Measurements from ENCODE around the gene PABPC1L2A.
"Not testable (repeated sequence)": the region's sequence is repeated elsewhere in the genome, so short reads cannot be mapped to it uniquely, and the experiment has no call there.

The PABPC1L2A gene

GRCh38 chrX:73079024-73079562 is at the start of gene PABPC1L2A:
PABPC1L2A (minus strand) TSS chrX:73079512; CDS start chrX:73079386, 126 bp downstream.
- TF ChIP-seq MAX, USF1, EGR1 (IDR thresholded peaks at IDR 0.05): not testable (repeated sequence)

- no peak for TF ChIP-seq TAF1 (IDR thresholded peaks at IDR 0.05; ENCODE audit: low read depth)
- TF ChIP-seq TCF12 (IDR thresholded peaks at IDR 0.05; ENCODE audit: low read depth) = no peak
- no peak for TF ChIP-seq FOXM1 (IDR thresholded peaks at IDR 0.05; ENCODE audit: borderline replicate concordance, low read depth)
- TF ChIP-seq CEBPB (IDR thresholded peaks at IDR 0.05) = no peak
- TF ChIP-seq EP300 (IDR thresholded peaks at IDR 0.05; ENCODE audit: borderline replicate concordance) = no peak
- TF ChIP-seq TEAD4 (IDR thresholded peaks at IDR 0.05) = no peak
- no peak for TF ChIP-seq USF1 (IDR thresholded peaks at IDR 0.05)
- TF ChIP-seq YY1 (IDR thresholded peaks at IDR 0.05; ENCODE audit: low read depth) = no peak
- no peak for TF ChIP-seq EGR1 (IDR thresholded peaks at IDR 0.05)
- TF ChIP-seq MAX (IDR thresholded peaks at IDR 0.05) = no peak
- TF ChIP-seq ZBTB7A (IDR thresholded peaks at IDR 0.05; ENCODE audit: low read depth) = no peak
- no peak for TF ChIP-seq REST (IDR thresholded peaks at IDR 0.05; ENCODE audit: low read depth)
- TF ChIP-seq CREB1 (IDR thresholded peaks at IDR 0.05; ENCODE audit: low read depth) = no peak
- no peak for TF ChIP-seq RAD21 (IDR thresholded peaks at IDR 0.05; ENCODE audit: low read depth)
- TF ChIP-seq NFIC (IDR thresholded peaks at IDR 0.05) = no peak
Observed at GRCh38 chrX:73127700-73128241, 48.5 kb upstream of the PABPC1L2A start.

- TF ChIP-seq NFIC (IDR thresholded peaks at IDR 0.05) (no peak), FOXM1 (IDR thresholded peaks at IDR 0.05; ENCODE audit: borderline replicate concordance, low read depth) (no peak), USF1 (IDR thresholded peaks at IDR 0.05) (no peak), MAX (IDR thresholded peaks at IDR 0.05) (no peak), CEBPB (IDR thresholded peaks at IDR 0.05) (no peak), ZBTB7A (IDR thresholded peaks at IDR 0.05; ENCODE audit: low read depth) (no peak), RAD21 (IDR thresholded peaks at IDR 0.05; ENCODE audit: low read depth) (no peak)
Observed at GRCh38 chrX:73126240-73126639, 46.9 kb upstream of the PABPC1L2A start.

- no peak for TF ChIP-seq EGR1 (IDR thresholded peaks at IDR 0.05)
- no peak for TF ChIP-seq REST (IDR thresholded peaks at IDR 0.05; ENCODE audit: low read depth)
- no peak for TF ChIP-seq YY1 (IDR thresholded peaks at IDR 0.05; ENCODE audit: low read depth)
- no peak for TF ChIP-seq MAX (IDR thresholded peaks at IDR 0.05)
- no peak for TF ChIP-seq RAD21 (IDR thresholded peaks at IDR 0.05; ENCODE audit: low read depth)
- TF ChIP-seq CREB1 (IDR thresholded peaks at IDR 0.05; ENCODE audit: low read depth) = no peak
- no peak for TF ChIP-seq FOXM1 (IDR thresholded peaks at IDR 0.05; ENCODE audit: borderline replicate concordance, low read depth)
- TF ChIP-seq NFIC (IDR thresholded peaks at IDR 0.05) = no peak
- TF ChIP-seq EP300 (IDR thresholded peaks at IDR 0.05; ENCODE audit: borderline replicate concordance) = no peak
- no peak for TF ChIP-seq USF1 (IDR thresholded peaks at IDR 0.05)
- TF ChIP-seq CEBPB (IDR thresholded peaks at IDR 0.05) = no peak
- no peak for TF ChIP-seq TCF12 (IDR thresholded peaks at IDR 0.05; ENCODE audit: low read depth)
- no peak for TF ChIP-seq TEAD4 (IDR thresholded peaks at IDR 0.05)
- no peak for TF ChIP-seq TAF1 (IDR thresholded peaks at IDR 0.05; ENCODE audit: low read depth)
- TF ChIP-seq ZBTB7A (IDR thresholded peaks at IDR 0.05; ENCODE audit: low read depth) = no peak
Observed at GRCh38 chrX:73076838-73077237, 2.5 kb downstream of the PABPC1L2A start.

All from Ishikawa (cell line).